Measurements from ENCODE around the gene SPAG7.

The SPAG7 gene

GRCh38 chr17:4949321-4950074 is 18.1 kb downstream of the SPAG7 start:
- DNase-seq: peak; percentile 94

- DNase-seq: peak; percentile 97
Observed at GRCh38 chr17:4948931-4949320, 18.7 kb downstream of the SPAG7 start.

- DNase-seq: peak; percentile 98
Observed at GRCh38 chr17:4948166-4948930, 19.3 kb downstream of the SPAG7 start, which contains the start of gene PFN1. Gene PFN1, minus strand, starts transcription at chr17:4948530. Its CDS starts 136 bp downstream, at chr17:4948394.

GRCh38 chr17:4947411-4948165 is 20.0 kb downstream of the SPAG7 start:
- DNase-seq: peak; percentile 86

- peak; percentile 78 for DNase-seq
Observed at GRCh38 chr17:4947010-4947410, 20.6 kb downstream of the SPAG7 start.

- peak; percentile 59 for DNase-seq
Observed at GRCh38 chr17:4946312-4946976, 21.2 kb downstream of the SPAG7 start.

GRCh38 chr17:4945944-4946280 is 21.7 kb downstream of the SPAG7 start:
- DNase-seq: no peak

GRCh38 chr17:4945176-4945943 is 22.3 kb downstream of the SPAG7 start:
- peak; percentile 92 for DNase-seq

- no peak for DNase-seq
Observed at GRCh38 chr17:4944554-4945175, 23.0 kb downstream of the SPAG7 start.

- DNase-seq: peak; percentile 84
Observed at GRCh38 chr17:4944163-4944553, 23.5 kb downstream of the SPAG7 start.

- DNase-seq: no peak
Observed at GRCh38 chr17:4942760-4943508, 24.7 kb downstream of the SPAG7 start.

GRCh38 chr17:4941319-4941610 is 26.4 kb downstream of the SPAG7 start:
- peak; percentile 55 for DNase-seq

- DNase-seq: no peak
Observed at GRCh38 chr17:4940555-4941318, 26.9 kb downstream of the SPAG7 start.

GRCh38 chr17:4939796-4940554 is 27.6 kb downstream of the SPAG7 start, which contains the start of the genes RNF167 and SLC25A11:
Gene RNF167, plus strand, starts transcription at chr17:4940268. Its CDS starts 642 bp downstream, at chr17:4940910.
Gene SLC25A11, minus strand, starts transcription at chr17:4940046. Its CDS starts 136 bp downstream, at chr17:4939910.
- peak; percentile 100 for DNase-seq

GRCh38 chr17:4939546-4939795 is 28.1 kb downstream of the SPAG7 start:
- no peak for DNase-seq

- peak; percentile 69 for DNase-seq
Observed at GRCh38 chr17:4938688-4939545, 28.7 kb downstream of the SPAG7 start.

GRCh38 chr17:4938069-4938491 is 29.5 kb downstream of the SPAG7 start:
- no peak for DNase-seq

- no peak for DNase-seq
Observed at GRCh38 chr17:4937553-4937952, 30.1 kb downstream of the SPAG7 start.

GRCh38 chr17:4936436-4936835 is 31.2 kb downstream of the SPAG7 start:
- DNase-seq: no peak
